HL-60 (cell line): ENCODE measurements around the gene MICU1.

ENCODE experiments used
- DNase-seq, 2 experiments: peaks; one replicate each; pipeline ENCODE4 v3.0.0-alpha.2; 2010 to 2020; ENCODE audit warnings: low read depth in 1 of 2, low spot score in 1 of 2
- H3K27ac ChIP-seq: fragments of 250-450 bp; sonication (Bioruptor Pico); replicated peaks from 2 replicates; pipeline ENCODE4 v1.5.1; 2020; ENCODE audit warnings: mild to moderate bottlenecking, moderate library complexity
- H3K27me3 ChIP-seq: fragments of 250-450 bp; sonication (Bioruptor Pico); 2 replicates; pipeline ENCODE4 v1.5.1; 2021; ENCODE audit warnings: mild to moderate bottlenecking, moderate library complexity; ENCODE audit not compliant: insufficient read depth, poor library complexity, severe bottlenecking
- H3K4me3 ChIP-seq: replicated peaks from 2 replicates; pipeline ENCODE4 v1.5.1; 2011; ENCODE audit warnings: mild to moderate bottlenecking, control low read depth, low read length; ENCODE audit not compliant: insufficient read depth
- CTCF ChIP-seq: IDR thresholded peaks from one replicate; pipeline ENCODE4 v1.5.1; 2011; ENCODE audit warnings: low read length, control low read depth, inconsistent platforms; ENCODE audit not compliant: insufficient read depth
- GABPA ChIP-seq: IDR thresholded peaks from 2 replicates; pipeline ENCODE4 v1.6.1; 2012; ENCODE audit warnings: low read depth
- POLR2AphosphoS5 ChIP-seq: IDR thresholded peaks from 2 replicates; pipeline ENCODE4 v1.6.1; 2012; ENCODE audit warnings: low read depth
- SPI1 ChIP-seq: IDR thresholded peaks from 2 replicates; pipeline ENCODE4 v1.6.1; 2012; ENCODE audit warnings: low read depth, mild to moderate bottlenecking, borderline replicate concordance
- TF ChIP-seq, protein P1 (sequence below): IDR thresholded peaks from 2 replicates; pipeline ENCODE4 v1.6.1; 2012; ENCODE audit warnings: low read depth; ENCODE audit not compliant: insufficient replicate concordance

MICU1 gene

GRCh38 chr10:72615970-72616369 lies 9.9 kb downstream of the MICU1 start:
- no peak for TF ChIP-seq POLR2AphosphoS5
- TF ChIP-seq CTCF: no peak
- no peak for TF ChIP-seq GABPA
- no peak for TF ChIP-seq SPI1
- TF ChIP-seq, protein P1, sequence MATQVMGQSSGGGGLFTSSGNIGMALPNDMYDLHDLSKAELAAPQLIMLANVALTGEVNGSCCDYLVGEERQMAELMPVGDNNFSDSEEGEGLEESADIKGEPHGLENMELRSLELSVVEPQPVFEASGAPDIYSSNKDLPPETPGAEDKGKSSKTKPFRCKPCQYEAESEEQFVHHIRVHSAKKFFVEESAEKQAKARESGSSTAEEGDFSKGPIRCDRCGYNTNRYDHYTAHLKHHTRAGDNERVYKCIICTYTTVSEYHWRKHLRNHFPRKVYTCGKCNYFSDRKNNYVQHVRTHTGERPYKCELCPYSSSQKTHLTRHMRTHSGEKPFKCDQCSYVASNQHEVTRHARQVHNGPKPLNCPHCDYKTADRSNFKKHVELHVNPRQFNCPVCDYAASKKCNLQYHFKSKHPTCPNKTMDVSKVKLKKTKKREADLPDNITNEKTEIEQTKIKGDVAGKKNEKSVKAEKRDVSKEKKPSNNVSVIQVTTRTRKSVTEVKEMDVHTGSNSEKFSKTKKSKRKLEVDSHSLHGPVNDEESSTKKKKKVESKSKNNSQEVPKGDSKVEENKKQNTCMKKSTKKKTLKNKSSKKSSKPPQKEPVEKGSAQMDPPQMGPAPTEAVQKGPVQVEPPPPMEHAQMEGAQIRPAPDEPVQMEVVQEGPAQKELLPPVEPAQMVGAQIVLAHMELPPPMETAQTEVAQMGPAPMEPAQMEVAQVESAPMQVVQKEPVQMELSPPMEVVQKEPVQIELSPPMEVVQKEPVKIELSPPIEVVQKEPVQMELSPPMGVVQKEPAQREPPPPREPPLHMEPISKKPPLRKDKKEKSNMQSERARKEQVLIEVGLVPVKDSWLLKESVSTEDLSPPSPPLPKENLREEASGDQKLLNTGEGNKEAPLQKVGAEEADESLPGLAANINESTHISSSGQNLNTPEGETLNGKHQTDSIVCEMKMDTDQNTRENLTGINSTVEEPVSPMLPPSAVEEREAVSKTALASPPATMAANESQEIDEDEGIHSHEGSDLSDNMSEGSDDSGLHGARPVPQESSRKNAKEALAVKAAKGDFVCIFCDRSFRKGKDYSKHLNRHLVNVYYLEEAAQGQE: no peak
- no peak overlapping the region for H3K4me3 ChIP-seq
- DNase-seq: no peak
- H3K27me3 ChIP-seq: no peaks in the 10 kb centered on the region
- no peak overlapping the region for H3K27ac ChIP-seq

GRCh38 chr10:72612203-72612826 lies 13.6 kb downstream of the MICU1 start:
- no peak for DNase-seq
- Histone ChIP-seq H3K4me3 (no peak overlapping the region), H3K27me3 (no peaks in the 10 kb centered on the region), H3K27ac (no peak overlapping the region)
- TF ChIP-seq, protein P1: no peak
- TF ChIP-seq SPI1: no peak
- no peak for TF ChIP-seq GABPA
- TF ChIP-seq POLR2AphosphoS5: no peak
- no peak for TF ChIP-seq CTCF

DNA sequence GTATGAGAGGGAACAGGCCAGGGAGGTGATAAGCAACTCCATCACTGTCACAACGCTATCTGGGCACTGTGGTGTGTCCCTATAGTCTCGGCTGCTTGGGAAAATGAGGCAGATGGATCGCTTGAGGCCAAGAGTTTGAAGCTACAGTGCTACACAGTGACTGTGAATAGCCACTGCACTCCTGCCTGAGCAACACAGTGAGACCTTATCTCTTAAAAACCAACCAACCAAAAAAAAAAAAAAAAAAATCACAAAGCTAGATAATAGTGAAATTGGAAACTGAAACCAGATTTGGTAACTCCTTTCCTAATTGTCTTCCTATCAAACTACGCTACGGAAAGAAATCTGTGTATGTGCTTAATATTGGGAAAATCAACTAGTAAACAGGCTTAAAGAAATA lies 14.1 kb downstream of the MICU1 start:
- DNase-seq: no peak
- no peak overlapping the region for H3K4me3 ChIP-seq
- no peaks in the 10 kb centered on the region for H3K27me3 ChIP-seq
- no peak for TF ChIP-seq SPI1
- no peak for TF ChIP-seq GABPA
- no peak for TF ChIP-seq CTCF
- TF ChIP-seq, protein P1: no peak
- no peak for TF ChIP-seq POLR2AphosphoS5
- no peak overlapping the region for H3K27ac ChIP-seq
